ENCODE results near the gene TNC. TPM values are rescaled to one million over a fixed set of nuclear protein-coding genes. Genes with fewer than 3 reads are reported as not detected.
"Not testable (repeated sequence)": the region's sequence is repeated elsewhere in the genome, so short reads cannot be mapped to it uniquely, and the experiment has no call there.

The TNC gene
- total RNA-seq, 2 experiments from 2014 or later = 0.05 to 0.12 TPM

GRCh38 chr9:115130176-115130575, 12.2 kb upstream of the TNC start:
- H3K36me3 Mint-ChIP-seq (ENCODE audit: low read depth) = no peaks in the 10 kb centered on the region
- H3K9me3 Mint-ChIP-seq = peaks cover 3% of the 10 kb centered on the region
- peaks cover 10% of the 10 kb centered on the region for H3K27me3 Mint-ChIP-seq (ENCODE audit: low read depth)
- DNase-seq = no peak
- no peaks in the 10 kb centered on the region for H3K4me1 Mint-ChIP-seq (ENCODE audit: low read depth)
- H3K27ac Mint-ChIP-seq = no peak overlapping the region
- no peak overlapping the region for H3K4me3 Mint-ChIP-seq
- CTCF ChIA-PET = no interaction called here
- intact Hi-C loops (cut with micrococcal nuclease) = no loop called here

GRCh38 chr9:115128726-115129125, 10.8 kb upstream of the TNC start:
- H3K4me1 Mint-ChIP-seq (ENCODE audit: low read depth); DNase-seq; H3K9me3 Mint-ChIP-seq; H3K4me3 Mint-ChIP-seq; CTCF ChIA-PET; H3K36me3 Mint-ChIP-seq (ENCODE audit: low read depth); intact Hi-C loops (cut with micrococcal nuclease); H3K27ac Mint-ChIP-seq: not testable (repeated sequence)
- H3K27me3 Mint-ChIP-seq (ENCODE audit: low read depth) = peaks cover 10% of the 10 kb centered on the region

GRCh38 chr9:115127191-115127817, 9.3 kb upstream of the TNC start:
- DNase-seq = no peak
- CTCF ChIA-PET = no interaction called here
- peaks cover 4% of the 10 kb centered on the region for H3K9me3 Mint-ChIP-seq
- intact Hi-C loops (cut with micrococcal nuclease) = no loop called here
- no peak overlapping the region for H3K4me3 Mint-ChIP-seq
- no peaks in the 10 kb centered on the region for H3K4me1 Mint-ChIP-seq (ENCODE audit: low read depth)
- H3K36me3 Mint-ChIP-seq (ENCODE audit: low read depth) = no peaks in the 10 kb centered on the region
- no peak overlapping the region for H3K27ac Mint-ChIP-seq
- H3K27me3 Mint-ChIP-seq (ENCODE audit: low read depth) = peaks cover 18% of the 10 kb centered on the region

GRCh38 chr9:115126404-115126803, 8.4 kb upstream of the TNC start:
- no peaks in the 10 kb centered on the region for H3K36me3 Mint-ChIP-seq (ENCODE audit: low read depth)
- intact Hi-C loops (cut with micrococcal nuclease) = no loop called here
- DNase-seq = no peak
- CTCF ChIA-PET = no interaction called here
- H3K27ac Mint-ChIP-seq = no peak overlapping the region
- no peak overlapping the region for H3K4me3 Mint-ChIP-seq
- no peaks in the 10 kb centered on the region for H3K4me1 Mint-ChIP-seq (ENCODE audit: low read depth)
- H3K27me3 Mint-ChIP-seq (ENCODE audit: low read depth) = peaks cover 25% of the 10 kb centered on the region
- H3K9me3 Mint-ChIP-seq = peaks cover 4% of the 10 kb centered on the region

GRCh38 chr9:115122937-115123336, 5.0 kb upstream of the TNC start:
- peaks cover 7% of the 10 kb centered on the region for H3K4me1 Mint-ChIP-seq (ENCODE audit: low read depth)
- H3K4me3 Mint-ChIP-seq = no peak overlapping the region
- peaks cover 50% of the 10 kb centered on the region for H3K27me3 Mint-ChIP-seq (ENCODE audit: low read depth)

GRCh38 chr9:115121181-115121580, 3.2 kb upstream of the TNC start:
- peaks cover 4% of the 10 kb centered on the region for H3K9me3 Mint-ChIP-seq
- H3K36me3 Mint-ChIP-seq (ENCODE audit: low read depth) = no peaks in the 10 kb centered on the region
- H3K4me3 Mint-ChIP-seq = no peak overlapping the region
- H3K4me1 Mint-ChIP-seq (ENCODE audit: low read depth) = peaks cover 8% of the 10 kb centered on the region
- no peak for DNase-seq
- peaks cover 66% of the 10 kb centered on the region for H3K27me3 Mint-ChIP-seq (ENCODE audit: low read depth)
- intact Hi-C loops (cut with micrococcal nuclease) = no loop called here
- CTCF ChIA-PET = interaction anchor here (1.4 kb wide), 1 partner anchor 13 kb away, joined by 3 read pairs; no protein-coding TSS in a partner anchor
- no peak overlapping the region for H3K27ac Mint-ChIP-seq

More at GRCh38 chr9:115122937-115123336, 5.0 kb upstream of the TNC start:
- intact Hi-C loops (cut with micrococcal nuclease) = no loop called here
- Mint-ChIP-seq H3K9me3 (peaks cover 4% of the 10 kb centered on the region), H3K27ac (no peak overlapping the region), H3K36me3 (ENCODE audit: low read depth) (no peaks in the 10 kb centered on the region)
- DNase-seq = no peak
- CTCF ChIA-PET = interaction anchor here (0.6 kb wide), 1 partner anchor 1446 kb away, joined by 5 read pairs; no protein-coding TSS in a partner anchor

GRCh38 chr9:115118879-115119218, 892 bp upstream of the TNC start:
- Mint-ChIP-seq H3K27me3 (ENCODE audit: low read depth) (peaks cover 69% of the 10 kb centered on the region), H3K36me3 (ENCODE audit: low read depth) (no peaks in the 10 kb centered on the region), H3K4me3 (no peak overlapping the region), H3K4me1 (ENCODE audit: low read depth) (peaks cover 8% of the 10 kb centered on the region), H3K27ac (no peak overlapping the region), H3K9me3 (no peaks in the 10 kb centered on the region)
- CTCF ChIA-PET = interaction anchor here (0.6 to 1.2 kb wide), 2 partner anchors 168 to 271 kb away, joined by 3 read pairs; no protein-coding TSS in a partner anchor
- DNase-seq = no peak
- intact Hi-C loops (cut with micrococcal nuclease) = no loop called here

- Mint-ChIP-seq H3K9me3 (no peaks in the 10 kb centered on the region), H3K4me3 (no peak overlapping the region), H3K4me1 (ENCODE audit: low read depth) (peaks cover 8% of the 10 kb centered on the region), H3K27ac (no peak overlapping the region), H3K27me3 (ENCODE audit: low read depth) (peaks cover 65% of the 10 kb centered on the region), H3K36me3 (ENCODE audit: low read depth) (no peaks in the 10 kb centered on the region)
- no peak for DNase-seq
- CTCF ChIA-PET = no interaction called here
- intact Hi-C loops (cut with micrococcal nuclease) = no loop called here
These were observed 1.3 kb downstream of the TNC start for GRCh38 chr9:115116421-115117284.

- Mint-ChIP-seq H3K27me3 (ENCODE audit: low read depth) (peaks cover 58% of the 10 kb centered on the region), H3K36me3 (ENCODE audit: low read depth) (no peaks in the 10 kb centered on the region), H3K27ac (no peak overlapping the region), H3K4me3 (no peak overlapping the region), H3K4me1 (ENCODE audit: low read depth) (peaks cover 8% of the 10 kb centered on the region), H3K9me3 (no peaks in the 10 kb centered on the region)
- CTCF ChIA-PET = no interaction called here
- DNase-seq = no peak
- intact Hi-C loops (cut with micrococcal nuclease) = no loop called here
These were observed 2.0 kb downstream of the TNC start for GRCh38 chr9:115115924-115116323.

- H3K4me3 Mint-ChIP-seq = no peak overlapping the region
- H3K4me1 Mint-ChIP-seq (ENCODE audit: low read depth) = peaks cover 8% of the 10 kb centered on the region
- CTCF ChIA-PET = no interaction called here
- no peak for DNase-seq
- intact Hi-C loops (cut with micrococcal nuclease) = no loop called here
- no peaks in the 10 kb centered on the region for H3K36me3 Mint-ChIP-seq (ENCODE audit: low read depth)
- no peaks in the 10 kb centered on the region for H3K9me3 Mint-ChIP-seq
- H3K27me3 Mint-ChIP-seq (ENCODE audit: low read depth) = peaks cover 53% of the 10 kb centered on the region
- H3K27ac Mint-ChIP-seq = no peak overlapping the region
These were observed 2.7 kb downstream of the TNC start for GRCh38 chr9:115115117-115115880.

- Mint-ChIP-seq H3K36me3 (ENCODE audit: low read depth) (no peaks in the 10 kb centered on the region), H3K27ac (no peak overlapping the region), H3K9me3 (no peaks in the 10 kb centered on the region), H3K27me3 (ENCODE audit: low read depth) (peaks cover 55% of the 10 kb centered on the region), H3K4me1 (ENCODE audit: low read depth) (peaks cover 8% of the 10 kb centered on the region), H3K4me3 (no peak overlapping the region)
- CTCF ChIA-PET = no interaction called here
- DNase-seq = no peak
- intact Hi-C loops (cut with micrococcal nuclease) = no loop called here
These were observed 3.4 kb downstream of the TNC start for GRCh38 chr9:115114546-115114945.

- intact Hi-C loops (cut with micrococcal nuclease) = no loop called here
- Mint-ChIP-seq H3K27me3 (ENCODE audit: low read depth) (peaks cover 51% of the 10 kb centered on the region), H3K9me3 (no peaks in the 10 kb centered on the region), H3K4me1 (ENCODE audit: low read depth) (peaks cover 8% of the 10 kb centered on the region), H3K36me3 (ENCODE audit: low read depth) (no peaks in the 10 kb centered on the region), H3K27ac (no peak overlapping the region), H3K4me3 (no peak overlapping the region)
- DNase-seq = no peak
- CTCF ChIA-PET = no interaction called here
These were observed 3.9 kb downstream of the TNC start for GRCh38 chr9:115114084-115114483.
